HCT116 (cell line): ENCODE results near the gene XYLT2. TPM values are rescaled to one million over a fixed set of nuclear protein-coding genes. Genes with fewer than 3 reads are reported as not detected.
A peak's percentile ranks its signal among the peaks of the same experiment; 100 is the strongest.

Source experiments
- ATAC-seq: fragments of 200-7000 bp; cut with Tn5 transposase; 2 replicates; pipeline ENCODE4 v1.9.1; 2020; ENCODE audit warnings: mild to moderate bottlenecking, moderate library complexity
- BruUV-seq: library from RNA; stranded (reverse); fragments of 400-500 nt; replicated peaks from 2 replicates; lab custom pipeline; 2021; lab: Mats Ljungman, UMichigan
- CTCF ChIA-PET: fragments of 300-600 bp; sonication (Branson Sonifier 250); formaldehyde crosslinking; loops from one replicate; lab custom pipeline; 2021; ENCODE audit warnings: antibody characterized with exemption; lab: Charles Lee
- POLR2A ChIA-PET: fragments of 300-600, 350-600 bp; sonication (Branson Sonifier 250); formaldehyde crosslinking; loops from one replicate; lab custom pipeline; 2021; ENCODE audit warnings: antibody characterized with exemption; lab: Charles Lee
- RAD21 ChIA-PET, 2 experiments: fragments of 300-600 bp; sonication (Branson Sonifier 250); formaldehyde crosslinking; loops; one replicate each; lab custom pipeline; 2023; ENCODE audit warnings: low total read pairs in 2 of 2; ENCODE audit not compliant: uncharacterized antibody in 2 of 2, unreplicated experiment in 2 of 2, low non-redundant PET in 1 of 2; lab: Charles Lee
- DNase-seq: peaks from one replicate; pipeline ENCODE4 v3.0.0-alpha.2; 2010; ENCODE audit warnings: low read depth, low spot score
- H2AFZ ChIP-seq: fragments of 200-600 bp; shearing (Covaris generic), sonication (generic); 2 replicates; pipeline ENCODE4 v1.6.1; 2017; ENCODE audit warnings: low read depth, mixed run types, mixed read lengths, antibody characterized with exemption, low read length; ENCODE audit not compliant: poor library complexity, severe bottlenecking
- H3K27ac ChIP-seq: 2 replicates; pipeline ENCODE4 v1.5.1; 2012; ENCODE audit warnings: low read depth, low read length
- H3K27me3 ChIP-seq: fragments of 200-600 bp; sonication (generic); 2 replicates; pipeline ENCODE4 v1.6.1; 2016; ENCODE audit warnings: mixed run types, low read length, mixed read lengths; ENCODE audit not compliant: insufficient read depth
- H3K36me3 ChIP-seq, 2 experiments: fragments of 200-500 bp in 1 of 2; fragments of 200-600 bp in 1 of 2; sonication (Bioruptor generic) in 1 of 2; sonication (generic) in 1 of 2; 2 replicates each; pipeline versions ENCODE4 v1.5.1 to v1.6.1; 2014 to 2016; ENCODE audit warnings: low read length in 2 of 2, inconsistent platforms in 1 of 2, mixed read lengths in 1 of 2, mixed run types in 1 of 2; ENCODE audit not compliant: insufficient read depth in 2 of 2, control insufficient read depth in 1 of 2
- H3K4me1 ChIP-seq, 2 experiments: fragments of 200-600 bp in 1 of 2; sonication (generic) in 1 of 2; 2 replicates each; pipeline versions ENCODE4 v1.5.1 to v1.6.1; 2012 to 2017; ENCODE audit warnings: low read length in 2 of 2, inconsistent platforms in 1 of 2, mild to moderate bottlenecking in 1 of 2, mixed read lengths in 1 of 2, mixed run types in 1 of 2, moderate library complexity in 1 of 2; ENCODE audit not compliant: insufficient read depth in 2 of 2, control insufficient read depth in 1 of 2
- H3K4me2 ChIP-seq: fragments of 200-600 bp; sonication (generic); 2 replicates; pipeline ENCODE4 v1.6.1; 2017; ENCODE audit warnings: mixed run types, low read length, mixed read lengths
- H3K4me3 ChIP-seq, 2 experiments: fragments of 200-600 bp in 1 of 2; sonication (generic) in 1 of 2; replicated peaks in 1 of 2; 2 replicates each; pipeline ENCODE4 v1.5.1; 2011 to 2016; ENCODE audit warnings: low read length in 2 of 2, control low read depth in 1 of 2, low read depth in 1 of 2, mild to moderate bottlenecking in 1 of 2, mixed read lengths in 1 of 2, mixed run types in 1 of 2
- H3K79me2 ChIP-seq: fragments of 200-600 bp; sonication (generic); 2 replicates; pipeline ENCODE4 v1.6.1; 2017; ENCODE audit warnings: mild to moderate bottlenecking, mixed run types, low read length, moderate library complexity, mixed read lengths; ENCODE audit not compliant: insufficient read depth
- H3K9ac ChIP-seq: fragments of 200-600 bp; sonication (generic); 2 replicates; pipeline ENCODE4 v1.6.1; 2016; ENCODE audit warnings: low read length, mixed read lengths
- H3K9me2 ChIP-seq: fragments of 200-600 bp; sonication (generic), shearing (Covaris generic); 2 replicates; pipeline ENCODE4 v1.6.1; 2017; ENCODE audit warnings: mixed run types, mild to moderate bottlenecking, moderate library complexity; ENCODE audit not compliant: insufficient read depth
- H3K9me3 ChIP-seq, 2 experiments: fragments of 200-500 bp in 1 of 2; fragments of 200-600 bp in 1 of 2; sonication (Bioruptor generic) in 1 of 2; sonication (generic) in 1 of 2; 2 replicates each; pipeline ENCODE4 v1.6.1; 2014 to 2017; ENCODE audit warnings: low read length in 2 of 2, mixed read lengths in 2 of 2, inconsistent platforms in 1 of 2, low read depth in 1 of 2, mild to moderate bottlenecking in 1 of 2, mixed run types in 1 of 2, moderate library complexity in 1 of 2; ENCODE audit not compliant: control insufficient read depth in 1 of 2, insufficient read depth in 1 of 2
- H4K20me1 ChIP-seq: fragments of 200-600 bp; sonication (generic), shearing (Covaris generic); 2 replicates; pipeline ENCODE4 v1.6.1; 2017; ENCODE audit warnings: mixed run types, mild to moderate bottlenecking, moderate library complexity; ENCODE audit not compliant: insufficient read depth
- CEBPB ChIP-seq: IDR thresholded peaks from 2 replicates; pipeline ENCODE4 v1.6.1; 2012; ENCODE audit warnings: low read depth
- EZH2 ChIP-seq: fragments of 200-600 bp; sonication (generic); IDR thresholded peaks from 2 replicates; pipeline ENCODE4 v1.6.1; 2017; ENCODE audit warnings: antibody characterized with exemption, mixed run types
- FOSL1 ChIP-seq: IDR thresholded peaks from 2 replicates; pipeline ENCODE4 v1.6.1; 2012; ENCODE audit warnings: low read depth
- RAD21 ChIP-seq: IDR thresholded peaks from 2 replicates; pipeline ENCODE4 v1.6.1; 2012; ENCODE audit warnings: low read depth, mild to moderate bottlenecking
- YY1 ChIP-seq: IDR thresholded peaks from 2 replicates; pipeline ENCODE4 v1.6.1; 2011; ENCODE audit warnings: low read length, low read depth, moderate library complexity, mild to moderate bottlenecking; ENCODE audit not compliant: insufficient replicate concordance; ENCODE audit errors: extremely low read depth
- intact Hi-C: fragments of 100-400 bp; cut with micrococcal nuclease; formaldehyde crosslinking; loops from 2 replicates; pipeline ENCODE4 v1.10.0; 2022
- total RNA-seq: library from RNA; stranded (reverse); gene quantifications from one replicate; pipeline ENCODE4 v1.2.1, GENCODE V29; 2021; ENCODE audit not compliant: unreplicated experiment
- TF ChIP-seq, protein P1 (sequence below), 3 experiments: fragments of 200-600 bp in 1 of 3; sonication (generic) in 1 of 3; IDR thresholded peaks in 2 of 3; conservative IDR thresholded peaks in 1 of 3; 2 replicates each; pipeline ENCODE4 v1.5.1; 2012 to 2017; ENCODE audit warnings: low read depth in 2 of 3, low read length in 2 of 3, antibody characterized with exemption in 1 of 3, borderline replicate concordance in 1 of 3, control low read depth in 1 of 3, mild to moderate bottlenecking in 1 of 3, mixed read lengths in 1 of 3, mixed run types in 1 of 3, moderate library complexity in 1 of 3; ENCODE audit not compliant: insufficient read depth in 1 of 3

XYLT2 gene
- total RNA-seq, 1 experiment from 2014 or later, result 37.5 TPM

DNA sequence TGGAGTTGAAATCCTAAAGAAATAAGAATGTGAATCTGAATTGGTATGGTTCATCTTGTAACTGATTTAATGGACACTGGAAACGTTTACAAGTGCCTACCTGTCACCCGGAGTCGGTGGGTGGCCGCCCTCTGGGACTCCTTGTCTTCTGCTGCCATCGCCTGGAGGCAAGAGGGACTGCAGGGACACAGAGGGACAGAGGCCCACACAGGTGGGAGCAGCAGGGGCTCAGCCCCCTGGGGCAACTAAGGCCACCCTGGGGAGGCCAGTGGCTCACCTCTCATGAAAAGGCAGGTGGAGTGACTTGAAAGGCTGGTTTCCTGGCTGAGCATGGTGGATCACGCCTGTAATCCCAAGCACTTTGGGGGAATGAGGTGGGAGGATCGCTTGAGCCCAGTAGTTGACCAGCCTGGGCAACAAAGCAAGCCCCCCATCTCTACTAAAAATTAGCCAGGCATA, 48.5 kb upstream of the XYLT2 start:
- H3K9me3 ChIP-seq, result no peaks in the 10 kb centered on the region
- ATAC-seq, result peak; percentile 99
- TF ChIP-seq CEBPB, result no peak
- no peak for TF ChIP-seq EZH2
- peak; percentile 75 for TF ChIP-seq YY1
- TF ChIP-seq, protein P1, sequence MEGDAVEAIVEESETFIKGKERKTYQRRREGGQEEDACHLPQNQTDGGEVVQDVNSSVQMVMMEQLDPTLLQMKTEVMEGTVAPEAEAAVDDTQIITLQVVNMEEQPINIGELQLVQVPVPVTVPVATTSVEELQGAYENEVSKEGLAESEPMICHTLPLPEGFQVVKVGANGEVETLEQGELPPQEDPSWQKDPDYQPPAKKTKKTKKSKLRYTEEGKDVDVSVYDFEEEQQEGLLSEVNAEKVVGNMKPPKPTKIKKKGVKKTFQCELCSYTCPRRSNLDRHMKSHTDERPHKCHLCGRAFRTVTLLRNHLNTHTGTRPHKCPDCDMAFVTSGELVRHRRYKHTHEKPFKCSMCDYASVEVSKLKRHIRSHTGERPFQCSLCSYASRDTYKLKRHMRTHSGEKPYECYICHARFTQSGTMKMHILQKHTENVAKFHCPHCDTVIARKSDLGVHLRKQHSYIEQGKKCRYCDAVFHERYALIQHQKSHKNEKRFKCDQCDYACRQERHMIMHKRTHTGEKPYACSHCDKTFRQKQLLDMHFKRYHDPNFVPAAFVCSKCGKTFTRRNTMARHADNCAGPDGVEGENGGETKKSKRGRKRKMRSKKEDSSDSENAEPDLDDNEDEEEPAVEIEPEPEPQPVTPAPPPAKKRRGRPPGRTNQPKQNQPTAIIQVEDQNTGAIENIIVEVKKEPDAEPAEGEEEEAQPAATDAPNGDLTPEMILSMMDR (IDR thresholded peaks at IDR 0.05 in 2 of 3, conservative IDR thresholded peaks at IDR 0.05 in 1 of 3; ENCODE audit: borderline replicate concordance in 1 of 3, insufficient read depth in 1 of 3, low read depth in 2 of 3, low read length in 2 of 3), result peak; percentile 74 to 99 (median 98)
- TF ChIP-seq RAD21, result peak; percentile 100
- TF ChIP-seq FOSL1, result no peak
- TF ChIP-seq, all 23 proteins: peak for 3
- ChIA-PET RAD21 (interaction anchor here (1.2 to 3.9 kb wide), 5 partner anchors 17 to 128 kb away, joined by 4 to 28 read pairs (median 9); partner anchors contain the start of gene TMEM92 (in 1 of the 2)), CTCF (interaction anchor here (0.6 to 14.3 kb wide), 13 partner anchors 24 to 300 kb away, joined by 3 to 243 read pairs (median 5); partner anchors contain the start of genes COL1A1, PDK2 and TMEM92), POLR2A (interaction anchor here (0.7 to 1.4 kb wide), 4 partner anchors 95 to 569 kb away, joined by 3 to 5 read pairs (median 4); partner anchors contain the start of gene TOB1)
- no peaks in the 10 kb centered on the region for H3K9me2 ChIP-seq
- H3K4me1 ChIP-seq, result no peaks in the 10 kb centered on the region
- H4K20me1 ChIP-seq, result no peaks in the 10 kb centered on the region
- no peak overlapping the region for H3K4me2 ChIP-seq
- no peak overlapping the region for H3K4me3 ChIP-seq
- H3K9ac ChIP-seq, result no peak overlapping the region
- peak overlapping the region; percentile 50 for H2AFZ ChIP-seq
- H3K27ac ChIP-seq, result no peak overlapping the region
- H3K79me2 ChIP-seq, result no peaks in the 10 kb centered on the region
- no peaks in the 10 kb centered on the region for H3K36me3 ChIP-seq
- intact Hi-C loops, result loop anchor here (1.0 to 2.0 kb wide), 5 partner anchors 24 to 203 kb away; partner anchors contain the start of gene RSAD1
- no peaks in the 10 kb centered on the region for H3K27me3 ChIP-seq
- BruUV-seq, result no TSS peak
- DNase-seq, result peak; percentile 80
